OCI-LY1 (cell line): ENCODE data around the gene PGAP6.

Source experiments
- H2AFZ ChIP-seq: fragments of 200-600 bp; sonication (generic), shearing (Covaris generic); 2 replicates; pipeline ENCODE4 v1.6.0; 2014; ENCODE audit warnings: antibody characterized with exemption, mild to moderate bottlenecking, low read length
- H3F3A ChIP-seq: fragments of 200-600 bp; sonication (generic), shearing (Covaris generic); 2 replicates; pipeline ENCODE4 v1.6.0; 2014; ENCODE audit warnings: mild to moderate bottlenecking, antibody characterized with exemption, low read length, moderate library complexity; ENCODE audit not compliant: insufficient read depth
- H3K27ac ChIP-seq: fragments of 200-600 bp; sonication (generic); 2 replicates; pipeline ENCODE4 v1.5.1; 2014; ENCODE audit warnings: low read length, mixed run types, mild to moderate bottlenecking, low read depth; ENCODE audit not compliant: poor library complexity, severe bottlenecking
- H3K27me3 ChIP-seq: fragments of 200-600 bp; sonication (generic); 2 replicates; pipeline ENCODE4 v1.6.0; 2014; ENCODE audit warnings: antibody characterized with exemption, mild to moderate bottlenecking, low read length, moderate library complexity; ENCODE audit not compliant: insufficient read depth
- H3K36me3 ChIP-seq: fragments of 200-600 bp; sonication (generic); 2 replicates; pipeline ENCODE4 v1.6.1; 2014; ENCODE audit warnings: mild to moderate bottlenecking, antibody characterized with exemption, low read length, moderate library complexity, mixed read lengths; ENCODE audit not compliant: insufficient read depth
- H3K4me1 ChIP-seq: fragments of 200-600 bp; sonication (generic); 2 replicates; pipeline ENCODE4 v1.5.1; 2014; ENCODE audit warnings: mild to moderate bottlenecking, low read length, moderate library complexity; ENCODE audit not compliant: insufficient read depth, severe bottlenecking
- H3K4me2 ChIP-seq: fragments of 200-600 bp; sonication (generic), shearing (Covaris generic); 2 replicates; pipeline ENCODE4 v1.6.1; 2014; ENCODE audit warnings: low read length
- H3K4me3 ChIP-seq: fragments of 200-600 bp; sonication (generic); 2 replicates; pipeline ENCODE4 v1.5.1; 2014; ENCODE audit warnings: low read length, low read depth, mild to moderate bottlenecking, mixed read lengths; ENCODE audit not compliant: poor library complexity, severe bottlenecking
- H3K79me2 ChIP-seq: fragments of 200-600 bp; shearing (Covaris generic); 2 replicates; pipeline ENCODE4 v1.6.1; 2016; ENCODE audit warnings: mixed run types, low read length, mixed read lengths; ENCODE audit not compliant: insufficient read depth
- H3K9ac ChIP-seq: fragments of 200-600 bp; sonication (generic), shearing (Covaris generic); 2 replicates; pipeline ENCODE4 v1.6.1; 2014; ENCODE audit warnings: mild to moderate bottlenecking, low read length, mixed read lengths
- H3K9me2 ChIP-seq: fragments of 200-600 bp; sonication (generic), shearing (Covaris generic); 2 replicates; pipeline ENCODE4 v1.6.1; 2014; ENCODE audit warnings: low read depth, mild to moderate bottlenecking, low read length, mixed read lengths
- H3K9me3 ChIP-seq: fragments of 200-600 bp; shearing (Covaris generic); 2 replicates; pipeline ENCODE4 v1.6.1; 2014; ENCODE audit warnings: low read length, mixed read lengths
- H4K20me1 ChIP-seq: fragments of 200-600 bp; sonication (generic), shearing (Covaris generic); 2 replicates; pipeline ENCODE4 v1.6.0; 2016; ENCODE audit warnings: mild to moderate bottlenecking, low read length; ENCODE audit not compliant: insufficient read depth
- CTCF ChIP-seq: fragments of 200-600 bp; sonication (generic), shearing (Covaris generic); IDR thresholded peaks from 2 replicates; pipeline ENCODE4 v1.5.1; 2017; ENCODE audit warnings: mild to moderate bottlenecking, antibody characterized with exemption, low read length, moderate library complexity, mixed read lengths
- EZH2 ChIP-seq: fragments of 200-600 bp; sonication (generic), shearing (Covaris generic); IDR thresholded peaks from 2 replicates; pipeline ENCODE4 v1.8.0; 2017; ENCODE audit warnings: borderline replicate concordance, mixed run types, mild to moderate bottlenecking, antibody characterized with exemption, low read length, moderate library complexity, mixed read lengths

Gene PGAP6

DNA sequence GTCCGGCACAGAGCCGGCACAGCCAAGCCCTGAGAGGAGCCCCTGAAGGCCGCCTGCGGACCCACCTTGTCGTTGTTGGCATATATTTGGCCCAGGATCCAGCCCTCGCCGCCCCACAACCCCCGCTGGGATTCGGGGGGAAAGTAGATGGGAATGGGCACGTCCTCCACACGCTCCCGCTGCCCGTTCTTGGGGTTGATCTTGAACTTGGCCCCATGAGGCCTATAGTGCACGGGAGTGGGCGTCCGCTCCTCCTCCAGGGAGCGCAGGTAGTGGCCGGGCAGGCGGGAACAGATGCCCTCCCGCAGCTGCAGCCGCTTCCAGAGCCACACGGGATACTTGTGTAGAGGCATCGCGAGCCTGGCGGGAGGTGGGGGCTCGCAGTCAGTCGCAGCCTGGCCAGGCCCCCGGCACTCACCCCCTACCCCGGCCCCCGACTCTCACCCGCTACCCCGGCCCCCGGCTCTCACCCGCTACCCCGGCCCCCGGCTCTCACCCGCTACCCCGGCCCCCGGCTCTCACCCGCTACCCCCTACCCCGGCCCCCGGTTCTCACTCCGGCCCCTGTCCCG lies 11.8 kb downstream of the PGAP6 start:
- peak overlapping the region; percentile 75 for H3K9ac ChIP-seq

GRCh38 chr16:369275-369865 lies 12.4 kb downstream of the PGAP6 start:
- Histone ChIP-seq H4K20me1 (no peaks in the 10 kb centered on the region), H2AFZ (no peak overlapping the region), H3K4me3 (peak overlapping the region; percentile 62), H3K27me3 (no peaks in the 10 kb centered on the region), H3K4me2 (peak overlapping the region; percentile 97), H3K9me2 (no peaks in the 10 kb centered on the region), H3K79me2 (no peaks in the 10 kb centered on the region), H3K27ac (no peak overlapping the region), H3K36me3 (peaks cover 52% of the 10 kb centered on the region), H3K9ac (peak overlapping the region; percentile 75), H3F3A (no peaks in the 10 kb centered on the region), H3K9me3 (no peaks in the 10 kb centered on the region), H3K4me1 (peaks cover 16% of the 10 kb centered on the region)
- TF ChIP-seq EZH2: no peak
- no peak for TF ChIP-seq CTCF

More for the DNA sequence above, 11.8 kb downstream of the PGAP6 start:
- Histone ChIP-seq H4K20me1 (no peaks in the 10 kb centered on the region), H3K4me2 (peak overlapping the region; percentile 97), H2AFZ (no peak overlapping the region), H3K36me3 (peaks cover 56% of the 10 kb centered on the region), H3K27ac (no peak overlapping the region), H3K27me3 (no peaks in the 10 kb centered on the region), H3K9me2 (no peaks in the 10 kb centered on the region), H3K9me3 (no peaks in the 10 kb centered on the region), H3F3A (no peaks in the 10 kb centered on the region), H3K4me1 (peaks cover 16% of the 10 kb centered on the region), H3K4me3 (peak overlapping the region; percentile 62), H3K79me2 (no peaks in the 10 kb centered on the region)
- no peak for TF ChIP-seq EZH2
- TF ChIP-seq CTCF: no peak

GRCh38 chr16:368388-369158 lies 13.2 kb downstream of the PGAP6 start:
- Histone ChIP-seq H3K9me3 (no peaks in the 10 kb centered on the region), H4K20me1 (no peaks in the 10 kb centered on the region), H3K9ac (no peak overlapping the region)

More at GRCh38 chr16:368388-369158, 13.2 kb downstream of the PGAP6 start:
- peaks cover 16% of the 10 kb centered on the region for H3K4me1 ChIP-seq
- H3K79me2 ChIP-seq: no peaks in the 10 kb centered on the region
- H3K27ac ChIP-seq: no peak overlapping the region
- no peaks in the 10 kb centered on the region for H3F3A ChIP-seq
- H3K4me2 ChIP-seq: no peak overlapping the region
- peaks cover 44% of the 10 kb centered on the region for H3K36me3 ChIP-seq
- no peak overlapping the region for H3K4me3 ChIP-seq
- H3K27me3 ChIP-seq: no peaks in the 10 kb centered on the region
- TF ChIP-seq EZH2: no peak
- no peak for TF ChIP-seq CTCF
- H2AFZ ChIP-seq: no peak overlapping the region
- no peaks in the 10 kb centered on the region for H3K9me2 ChIP-seq
